ENCODE measurements around the gene ENTHD1. TPM values are rescaled to one million over a fixed set of nuclear protein-coding genes. Genes with fewer than 3 reads are reported as not detected.

ENTHD1 gene
- total and polyA plus RNA-seq, 2 of the 8 experiments (the other 6 are each of a cell fraction or from before 2014, with no cell fraction given): not detected

DNA sequence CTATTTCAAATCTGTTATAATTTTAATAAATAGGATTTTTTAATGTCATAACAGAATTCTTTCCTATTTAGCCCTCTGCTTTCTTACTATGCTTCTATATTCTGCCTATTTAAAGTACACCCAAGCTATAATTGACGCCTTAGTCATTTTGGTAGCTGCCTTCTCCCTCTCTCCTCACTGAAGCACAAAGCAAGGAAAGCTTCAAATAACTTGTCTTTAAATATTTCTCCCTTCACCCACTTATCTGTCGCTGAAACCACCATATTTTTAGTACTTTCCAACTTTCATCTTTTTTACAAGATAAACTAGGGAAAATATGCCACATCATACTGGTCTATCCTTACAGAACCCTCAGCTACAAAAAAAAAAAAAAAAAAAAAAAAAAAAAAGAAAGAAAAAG is 127.9 kb downstream of the ENTHD1 start:
- H3K79me1 ChIP-seq (ENCODE audit: low read depth, low read length): no peaks in the 10 kb centered on the region
- H3K9ac ChIP-seq (replicated peaks in 1 of 4; ENCODE audit: extremely low read depth in 1 of 4, low read depth in 3 of 4, low read length in 3 of 4): no peak overlapping the region
- no peak overlapping the region for H3K27ac ChIP-seq (ENCODE audit: low read depth, low read length)
- ChIA-PET POLR2A (ENCODE audit: partially characterized antibody) (no interaction called here), CTCF (ENCODE audit: partially characterized antibody) (interaction anchor here (1.0 to 1.7 kb wide), 5 partner anchors 10 to 259 kb away, joined by 3 to 7 read pairs (median 5); no protein-coding TSS in a partner anchor)
- H2AFZ ChIP-seq (ENCODE audit: low read length): no peak overlapping the region
- H3K4me3 ChIP-seq (ENCODE audit: extremely low read depth in 1 of 4, insufficient read depth in 2 of 4, low read depth in 3 of 4, low read length in 4 of 4): no peak overlapping the region
- H4K91ac ChIP-seq (replicated peaks; ENCODE audit: insufficient read length, low read length): no peak overlapping the region
- no peak for DNase-seq (ENCODE audit: low read depth in 1 of 2, low spot score in 2 of 2)
- H2BK20ac ChIP-seq (ENCODE audit: low read length): no peak overlapping the region
- no peak overlapping the region for H2AK5ac ChIP-seq (ENCODE audit: low read depth, low read length)
- H3K4me1 ChIP-seq (replicated peaks in 1 of 4; ENCODE audit: control insufficient read depth in 3 of 4, insufficient read depth in 4 of 4, low read length in 3 of 4): no peaks in the 10 kb centered on the region
- H2BK5ac ChIP-seq (ENCODE audit: low read depth, low read length): no peak overlapping the region
- no peaks in the 10 kb centered on the region for H3K79me2 ChIP-seq (ENCODE audit: control insufficient read depth in 1 of 2, insufficient read depth in 2 of 2, low read length in 2 of 2)
- H3K23me2 ChIP-seq (ENCODE audit: low read depth, low read length): no peaks in the 10 kb centered on the region
- 88% methylated on average over 2 of the region's 2 CpGs; no CpG with 5 or more reads in 1 of the 2 experiments for WGBS, 2 experiments (ENCODE audit: extremely low coverage in 1 of 2, insufficient coverage in 1 of 2, insufficient read length in 1 of 2, insufficient replicate concordance in 2 of 2, low coverage in 1 of 2, low lambda C conversion rate in 2 of 2, missing lambda C conversion rate in 1 of 2)
- H2BK120ac ChIP-seq (replicated peaks; ENCODE audit: low read depth, low read length): no peak overlapping the region
- no peaks in the 10 kb centered on the region for H3K9me3 ChIP-seq (ENCODE audit: insufficient read depth in 2 of 2, low read depth in 1 of 2, low read length in 1 of 2)
- no peak for FAIRE-seq
- no peak overlapping the region for H2BK12ac ChIP-seq (ENCODE audit: low read depth, low read length)
- no peak overlapping the region for H3K18ac ChIP-seq (ENCODE audit: extremely low read depth, low read length)
- H3K23ac ChIP-seq (ENCODE audit: insufficient read length): no peak overlapping the region
- H3K27me3 ChIP-seq (replicated peaks in 1 of 4; ENCODE audit: control insufficient read depth in 3 of 4, extremely low read depth in 1 of 4, insufficient read depth in 3 of 4, low read length in 3 of 4): no peaks in the 10 kb centered on the region
- no peak overlapping the region for H3K14ac ChIP-seq (ENCODE audit: insufficient read length)
- no peak overlapping the region for H3K4me2 ChIP-seq (ENCODE audit: insufficient read depth in 1 of 2, low read depth in 2 of 2, low read length in 2 of 2)
- no peak overlapping the region for H3K56ac ChIP-seq (replicated peaks; ENCODE audit: insufficient read length, low read depth, low read length)
- no peak overlapping the region for H4K8ac ChIP-seq (ENCODE audit: extremely low read depth, insufficient read depth, low read length)
- no peak overlapping the region for H3K4ac ChIP-seq (replicated peaks; ENCODE audit: insufficient read length, low read depth, low read length)
- H4K20me1 ChIP-seq (replicated peaks in 1 of 2; ENCODE audit: control insufficient read depth in 1 of 2, insufficient read depth in 2 of 2, low read length in 2 of 2): no peaks in the 10 kb centered on the region
- H4K5ac ChIP-seq (ENCODE audit: insufficient read length, low read depth, low read length): no peak overlapping the region
- H2BK15ac ChIP-seq (ENCODE audit: low read length): no peak overlapping the region
- H3K36me3 ChIP-seq (ENCODE audit: control insufficient read depth in 2 of 4, insufficient read depth in 4 of 4, low read length in 3 of 4): no peaks in the 10 kb centered on the region
- TF ChIP-seq POLR2AphosphoS5 (IDR thresholded peaks at IDR 0.05; ENCODE audit: low read depth, low read length) (no peak), TCF12 (IDR thresholded peaks at IDR 0.05; ENCODE audit: low read depth, low read length) (no peak), SIX5 (IDR thresholded peaks at IDR 0.05; ENCODE audit: low read depth, low read length) (no peak), SP4 (IDR thresholded peaks at IDR 0.05; ENCODE audit: low read length) (no peak), EP300 (IDR thresholded peaks at IDR 0.05; ENCODE audit: borderline replicate concordance in 1 of 2, low read depth in 2 of 2, low read length in 2 of 2) (no peak), CTBP2 (IDR thresholded peaks at IDR 0.05; ENCODE audit: borderline replicate concordance, insufficient read depth, insufficient read length, low read length) (no peak), POLR2A (IDR thresholded peaks at IDR 0.05; ENCODE audit: control extremely low read depth in 1 of 2, low read depth in 2 of 2, low read length in 2 of 2) (no peak), ZNF274 (IDR thresholded peaks at IDR 0.05; ENCODE audit: borderline replicate concordance, extremely low read depth, low read length) (no peak), RBBP5 (IDR thresholded peaks at IDR 0.05; ENCODE audit: borderline replicate concordance, low read depth, low read length) (no peak), YY1 (IDR thresholded peaks at IDR 0.05; ENCODE audit: low read depth, low read length) (no peak), JUN (IDR thresholded peaks at IDR 0.05; ENCODE audit: low read depth, low read length) (no peak), MAFK (IDR thresholded peaks at IDR 0.05; ENCODE audit: low read depth, low read length) (no peak)
- TF ChIP-seq, protein P1, sequence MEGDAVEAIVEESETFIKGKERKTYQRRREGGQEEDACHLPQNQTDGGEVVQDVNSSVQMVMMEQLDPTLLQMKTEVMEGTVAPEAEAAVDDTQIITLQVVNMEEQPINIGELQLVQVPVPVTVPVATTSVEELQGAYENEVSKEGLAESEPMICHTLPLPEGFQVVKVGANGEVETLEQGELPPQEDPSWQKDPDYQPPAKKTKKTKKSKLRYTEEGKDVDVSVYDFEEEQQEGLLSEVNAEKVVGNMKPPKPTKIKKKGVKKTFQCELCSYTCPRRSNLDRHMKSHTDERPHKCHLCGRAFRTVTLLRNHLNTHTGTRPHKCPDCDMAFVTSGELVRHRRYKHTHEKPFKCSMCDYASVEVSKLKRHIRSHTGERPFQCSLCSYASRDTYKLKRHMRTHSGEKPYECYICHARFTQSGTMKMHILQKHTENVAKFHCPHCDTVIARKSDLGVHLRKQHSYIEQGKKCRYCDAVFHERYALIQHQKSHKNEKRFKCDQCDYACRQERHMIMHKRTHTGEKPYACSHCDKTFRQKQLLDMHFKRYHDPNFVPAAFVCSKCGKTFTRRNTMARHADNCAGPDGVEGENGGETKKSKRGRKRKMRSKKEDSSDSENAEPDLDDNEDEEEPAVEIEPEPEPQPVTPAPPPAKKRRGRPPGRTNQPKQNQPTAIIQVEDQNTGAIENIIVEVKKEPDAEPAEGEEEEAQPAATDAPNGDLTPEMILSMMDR (IDR thresholded peaks at IDR 0.05; ENCODE audit: control extremely low read depth in 1 of 3, insufficient read depth in 1 of 3, low read depth in 1 of 3, low read length in 3 of 3): no peak

Measured in H1 (cell line).